IMR-90 (cell line): ENCODE results near the gene BANP. TPM values are rescaled to one million over a fixed set of nuclear protein-coding genes. Genes with fewer than 3 reads are reported as not detected.
"Not testable (repeated sequence)": the region's sequence is repeated elsewhere in the genome, so short reads cannot be mapped to it uniquely, and the experiment has no call there.

Experiments used
- ATAC-seq: fragments of 200-7000 bp; cut with Tn5 transposase; 2 replicates; pipeline ENCODE4 v1.9.1; 2020; ENCODE audit warnings: low read depth, mild to moderate bottlenecking, moderate library complexity
- BruUV-seq: library from RNA; stranded (reverse); fragments of 400-500 nt; replicated peaks from 2 replicates; lab custom pipeline; 2021; lab: Mats Ljungman, UMichigan
- CTCF ChIA-PET: fragments of 300-600 bp; formaldehyde crosslinking; extraction: SDS; loops from one replicate; lab custom pipeline; 2021; ENCODE audit warnings: antibody characterized with exemption; lab: Yijun Ruan, JAX
- POLR2A ChIA-PET: fragments of 300-600 bp; sonication (Branson Sonifier 250); formaldehyde crosslinking; loops from one replicate; lab custom pipeline; 2022; ENCODE audit warnings: antibody characterized with exemption; ENCODE audit not compliant: unreplicated experiment; lab: Charles Lee
- DNase-seq: peaks from one replicate; pipeline ENCODE4 v3.0.0; 2013
- H2AFZ ChIP-seq: replicated peaks from 2 replicates; pipeline ENCODE3; 2013; ENCODE audit warnings: low read length, mild to moderate bottlenecking; ENCODE audit not compliant: poor library complexity
- H2AK5ac ChIP-seq: 2 replicates; pipeline ENCODE4 v1.6.1; 2013; ENCODE audit warnings: low read depth, low read length, inconsistent platforms
- H2AK9ac ChIP-seq: replicated peaks from 2 replicates; pipeline ENCODE3; 2013; ENCODE audit warnings: mild to moderate bottlenecking, low read depth, low read length, moderate library complexity; ENCODE audit not compliant: poor library complexity
- H2BK120ac ChIP-seq: 2 replicates; pipeline ENCODE4 v1.6.1; 2013; ENCODE audit warnings: low read depth, low read length, inconsistent platforms
- H2BK15ac ChIP-seq: 3 replicates; pipeline ENCODE4 v1.6.1; 2013; ENCODE audit warnings: low read depth, low read length, inconsistent platforms
- H2BK20ac ChIP-seq: 2 replicates; pipeline ENCODE4 v1.6.1; 2013; ENCODE audit warnings: low read depth, mild to moderate bottlenecking, inconsistent platforms, low read length, moderate library complexity
- H2BK5ac ChIP-seq: 2 replicates; pipeline ENCODE4 v1.6.1; 2013; ENCODE audit warnings: mild to moderate bottlenecking, low read depth, low read length, inconsistent platforms; ENCODE audit not compliant: poor library complexity, severe bottlenecking
- H3K14ac ChIP-seq: replicated peaks from 2 replicates; pipeline ENCODE4 v1.6.1; 2013; ENCODE audit warnings: low read depth, low read length, inconsistent platforms
- H3K18ac ChIP-seq: 2 replicates; pipeline ENCODE4 v1.6.1; 2013; ENCODE audit warnings: low read depth, low read length, control low read depth
- H3K23ac ChIP-seq: 2 replicates; pipeline ENCODE4 v1.6.1; 2013; ENCODE audit warnings: low read depth, low read length, inconsistent platforms
- H3K27ac ChIP-seq: 2 replicates; pipeline ENCODE4 v1.5.1; 2013; ENCODE audit warnings: mild to moderate bottlenecking, control low read depth, low read length; ENCODE audit not compliant: insufficient read depth
- H3K27me3 ChIP-seq: 2 replicates; pipeline ENCODE4 v1.6.1; 2013; ENCODE audit warnings: low read length; ENCODE audit not compliant: control insufficient read depth, insufficient read depth
- H3K36me3 ChIP-seq: 2 replicates; pipeline ENCODE4 v1.6.1; 2013; ENCODE audit warnings: low read length, mixed read lengths; ENCODE audit not compliant: control insufficient read depth, insufficient read depth
- H3K4ac ChIP-seq: 2 replicates; pipeline ENCODE4 v1.6.1; 2013; ENCODE audit warnings: low read depth, low read length, inconsistent platforms
- H3K4me1 ChIP-seq: 2 replicates; pipeline ENCODE4 v1.6.1; 2013; ENCODE audit warnings: low read length, mixed read lengths; ENCODE audit not compliant: control insufficient read depth, insufficient read depth
- H3K4me2 ChIP-seq: 2 replicates; pipeline ENCODE4 v1.6.1; 2013; ENCODE audit warnings: low read depth, mild to moderate bottlenecking, control low read depth, low read length, moderate library complexity
- H3K4me3 ChIP-seq: 2 replicates; pipeline ENCODE4 v1.5.1; 2013; ENCODE audit warnings: low read depth, mild to moderate bottlenecking, control low read depth, low read length, moderate library complexity; ENCODE audit not compliant: insufficient read depth
- H3K56ac ChIP-seq: 2 replicates; pipeline ENCODE4 v1.6.1; 2013; ENCODE audit warnings: low read length, inconsistent platforms; ENCODE audit not compliant: insufficient read depth; ENCODE audit errors: extremely low read depth
- H3K79me1 ChIP-seq, 2 experiments: 2 replicates each; pipeline ENCODE4 v1.6.1; 2013; ENCODE audit warnings: low read length in 2 of 2, inconsistent platforms in 1 of 2, low read depth in 1 of 2
- H3K9ac ChIP-seq: 2 replicates; pipeline ENCODE4 v1.6.1; 2013; ENCODE audit warnings: low read depth, low read length, control low read depth
- H3K9me1 ChIP-seq: 2 replicates; pipeline ENCODE4 v1.6.1; 2013; ENCODE audit warnings: low read length, inconsistent platforms; ENCODE audit not compliant: insufficient read depth
- H3K9me3 ChIP-seq: 2 replicates; pipeline ENCODE4 v1.6.1; 2013; ENCODE audit warnings: low read length; ENCODE audit not compliant: control insufficient read depth, insufficient read depth
- H4K20me1 ChIP-seq: 2 replicates; pipeline ENCODE4 v1.6.1; 2013; ENCODE audit warnings: low read length, inconsistent platforms; ENCODE audit not compliant: insufficient read depth
- H4K5ac ChIP-seq: 2 replicates; pipeline ENCODE4 v1.6.1; 2013; ENCODE audit warnings: mild to moderate bottlenecking, low read depth, low read length, control low read depth
- H4K8ac ChIP-seq, 2 experiments: 2 replicates each; pipeline ENCODE4 v1.6.1; 2013; ENCODE audit warnings: low read depth in 2 of 2, low read length in 2 of 2, control low read depth in 1 of 2, inconsistent platforms in 1 of 2
- H4K91ac ChIP-seq: 2 replicates; pipeline ENCODE4 v1.6.1; 2013; ENCODE audit warnings: low read depth, low read length, inconsistent platforms; ENCODE audit not compliant: insufficient read depth
- CEBPB ChIP-seq: IDR thresholded peaks from 2 replicates; pipeline ENCODE4 v1.6.1; 2012; ENCODE audit warnings: low read depth, low read length, improper control_type of control experiment
- CTCF ChIP-seq: conservative IDR thresholded peaks from 2 replicates; pipeline ENCODE4 v1.5.1; 2012; ENCODE audit warnings: mild to moderate bottlenecking, low read depth, low read length, improper control_type of control experiment
- FOS ChIP-seq: fragments of 150-350 bp; IDR thresholded peaks from 2 replicates; pipeline ENCODE4 v1.6.1; 2016; ENCODE audit warnings: low read depth, low read length
- MAZ ChIP-seq: IDR thresholded peaks from 2 replicates; pipeline ENCODE4 v1.6.1; 2012; ENCODE audit warnings: low read depth, mild to moderate bottlenecking, low read length, improper control_type of control experiment, moderate library complexity, borderline replicate concordance
- RAD21 ChIP-seq: IDR thresholded peaks from 2 replicates; pipeline ENCODE4 v1.6.1; 2012; ENCODE audit warnings: low read length, improper control_type of control experiment
- SMC3 ChIP-seq: fragments of 150-350 bp; IDR thresholded peaks from 2 replicates; pipeline ENCODE4 v1.6.1; 2016; ENCODE audit warnings: low read depth, mild to moderate bottlenecking, antibody characterized with exemption, low read length, moderate library complexity
- USF2 ChIP-seq: fragments of 150-350 bp; IDR thresholded peaks from 2 replicates; pipeline ENCODE4 v1.6.1; 2017; ENCODE audit warnings: mild to moderate bottlenecking, antibody characterized with exemption, low read length, low read depth
- WGBS, 2 experiments: methylation state at CpG; one replicate each; pipeline versions ENCODE4 v1.1.5 to v1.1.7; 2013; ENCODE audit warnings: missing lambda C conversion rate in 2 of 2; ENCODE audit not compliant: insufficient read length in 1 of 2; ENCODE audit errors: extremely low coverage in 2 of 2; 5-methylcytosine and 5-hydroxymethylcytosine counted together
- dilution Hi-C: fragments of 300-500 bp; cut with HindIII; formaldehyde crosslinking; loops from one replicate; pipeline ENCODE4 v1.14.3; 2018; ENCODE audit warnings: low sequenced_read_pairs; ENCODE audit not compliant: unreplicated experiment
- in situ Hi-C: fragments of 300-500 bp; cut with MboI; formaldehyde crosslinking; loops from 3 replicates; pipeline ENCODE4 v1.14.3; 2019; ENCODE audit warnings: low sequenced_read_pairs, inconsistent platforms, mixed read lengths
- intact Hi-C: fragments of 100-400 bp; cut with micrococcal nuclease; formaldehyde crosslinking; loops from 2 replicates; pipeline ENCODE4 v1.10.0; 2022
- polyA plus RNA-seq, 3 experiments: library from polyadenylated mRNA; depleted of rRNA; stranded (reverse); fragments of >200 nt; gene quantifications; 2 replicates each; pipeline ENCODE4 v1.2.3, GENCODE V29; 2012; ENCODE audit warnings: low replicate concordance in 1 of 3
- total RNA-seq: library from RNA; depleted of rRNA; stranded (reverse); fragments of >200 nt; gene quantifications from 2 replicates; pipeline ENCODE4 v1.2.3, GENCODE V29; 2012

Gene BANP
- total and polyA plus RNA-seq, 2 of the 4 experiments (the other 2 are of a cell fraction), result 17.4 to 17.9 TPM

- H2AFZ ChIP-seq, result peak overlapping the region; percentile 58
- H3K4me2 ChIP-seq, dilution Hi-C loops, BruUV-seq, intact Hi-C loops, H3K36me3 ChIP-seq, H3K23ac ChIP-seq, in situ Hi-C loops, H3K18ac ChIP-seq, H3K79me1 ChIP-seq, H2BK5ac ChIP-seq, H4K20me1 ChIP-seq, H3K9me1 ChIP-seq, CTCF ChIA-PET, H4K91ac ChIP-seq, H4K8ac ChIP-seq, H3K27ac ChIP-seq, H3K9ac ChIP-seq, H3K14ac ChIP-seq, H3K56ac ChIP-seq, H4K5ac ChIP-seq, POLR2A ChIA-PET, H3K4me1 ChIP-seq, H3K4me3 ChIP-seq: not testable (repeated sequence)
- peak overlapping the region; percentile 68 for H2BK120ac ChIP-seq
- H2BK20ac ChIP-seq, result 0 out of 2 replicates have a peak overlapping the region, but pooled peaks have one; percentile 61
- H2BK15ac ChIP-seq, result 0 out of 3 replicates have a peak overlapping the region, but pooled peaks have one; percentile 47
- 74% methylated on average over 12 of the region's 25 CpGs; no CpG with 5 or more reads in 1 of the 2 experiments for WGBS, 2 experiments
- peaks cover 16% of the 10 kb centered on the region for H3K27me3 ChIP-seq
- peak overlapping the region; percentile 17; the same call in 1 of the 2 replicates for H2AK5ac ChIP-seq
- TF ChIP-seq CEBPB, result peak; percentile 83
- TF ChIP-seq SMC3, result peak; percentile 33
- TF ChIP-seq RAD21, result peak; percentile 29; the same call in 1 of the 2 replicates
- peak; percentile 60; the same call in 1 of the 2 replicates for TF ChIP-seq FOS
- TF ChIP-seq CTCF, result peak; percentile 51
- TF ChIP-seq MAZ, result peak; percentile 41; the same call in 1 of the 2 replicates
- TF ChIP-seq USF2, result peak; percentile 39; the same call in 1 of the 2 replicates
- peak overlapping the region; percentile 48; the same call in 1 of the 2 replicates for H3K4ac ChIP-seq
- H2AK9ac ChIP-seq, result peak overlapping the region; percentile 94
- peak; percentile 93 for ATAC-seq
- DNase-seq, result peak; percentile 96
- peaks cover 10% of the 10 kb centered on the region for H3K9me3 ChIP-seq
Measured at GRCh38 chr16:88098731-88099562, 147.7 kb downstream of the BANP start.
